Glomerular visceral epithelial cell (primary cell): ENCODE results near the gene ALG8.
"Not testable (repeated sequence)": the region's sequence is repeated elsewhere in the genome, so short reads cannot be mapped to it uniquely, and the experiment has no call there.

Source experiments
- DNase-seq: peaks from one replicate; pipeline ENCODE4 v3.0.0-alpha.2; 2016; ENCODE audit errors: extremely low spot score

The ALG8 gene

DNA sequence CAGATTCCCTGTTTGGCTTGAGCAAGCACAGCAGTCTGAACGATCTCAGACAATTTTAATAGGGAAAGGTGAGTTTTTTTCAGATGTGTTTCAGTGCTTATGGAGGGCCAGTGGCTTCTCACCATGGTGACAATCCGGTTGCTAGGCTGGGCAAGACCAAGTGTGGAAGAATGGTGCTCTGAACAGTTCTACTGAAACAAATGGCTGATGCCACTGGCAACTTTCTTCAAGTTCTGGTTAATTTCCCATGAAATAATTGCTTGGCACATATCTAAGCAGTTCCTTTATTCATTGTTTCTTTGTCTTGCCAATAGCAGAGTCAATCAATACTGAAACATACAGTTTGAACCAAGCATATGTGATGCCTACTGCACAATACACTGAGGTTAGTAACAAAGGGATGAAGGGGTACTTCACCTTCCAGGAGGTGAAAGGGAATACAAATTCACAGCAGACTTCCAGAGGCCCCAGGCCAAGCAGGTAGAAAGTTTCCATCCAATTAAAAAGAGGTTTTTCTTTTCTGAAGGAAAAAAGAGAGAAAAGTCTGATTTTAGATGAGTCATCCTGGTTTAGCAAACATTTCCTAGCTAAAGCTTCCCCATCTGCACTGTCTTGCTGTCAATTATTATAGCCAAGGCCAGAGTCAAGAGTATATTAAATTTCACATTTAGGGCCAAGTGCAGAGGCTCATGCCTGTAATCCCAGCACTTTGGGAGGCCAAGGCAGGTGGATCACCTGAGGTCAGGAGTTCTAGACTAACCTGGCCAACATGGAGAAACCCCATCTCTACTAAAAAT is 38.6 kb downstream of the ALG8 start:
- no peak for DNase-seq

GRCh38 chr11:78100261-78100660 is 39.2 kb downstream of the ALG8 start:
- no peak for DNase-seq

- no peak for DNase-seq
Measured at GRCh38 chr11:78099666-78100065, 39.8 kb downstream of the ALG8 start.

- no peak for DNase-seq
Measured at GRCh38 chr11:78097666-78098385, 41.6 kb downstream of the ALG8 start.

GRCh38 chr11:78094250-78094649 is 45.2 kb downstream of the ALG8 start:
- no peak for DNase-seq

DNA sequence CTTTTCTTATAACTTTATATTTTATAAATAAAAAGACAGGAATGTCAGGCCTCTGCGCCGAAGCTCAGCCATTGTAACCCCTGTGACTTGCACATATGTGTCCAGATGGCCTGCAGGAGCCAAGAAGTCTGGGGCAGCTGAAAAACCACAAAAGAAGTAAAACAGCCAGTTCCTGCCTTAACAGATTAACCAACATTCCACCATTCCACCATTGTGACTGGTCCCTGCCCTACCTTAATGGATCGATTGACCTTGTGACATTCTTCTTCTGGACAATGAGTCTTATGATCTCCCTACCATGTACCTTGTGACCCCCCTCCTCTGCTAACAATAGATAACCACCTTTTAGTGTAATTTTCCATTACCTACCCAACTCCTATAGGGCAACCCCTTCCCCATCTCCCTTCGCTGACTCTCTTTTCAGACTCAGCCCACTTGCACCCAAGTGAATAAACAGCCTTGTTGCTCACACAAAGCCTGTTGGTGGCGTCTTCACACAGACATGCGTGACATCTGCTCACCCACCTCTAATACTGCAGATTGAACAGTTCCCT is 52.8 kb downstream of the ALG8 start:
- not testable (repeated sequence) for DNase-seq

DNA sequence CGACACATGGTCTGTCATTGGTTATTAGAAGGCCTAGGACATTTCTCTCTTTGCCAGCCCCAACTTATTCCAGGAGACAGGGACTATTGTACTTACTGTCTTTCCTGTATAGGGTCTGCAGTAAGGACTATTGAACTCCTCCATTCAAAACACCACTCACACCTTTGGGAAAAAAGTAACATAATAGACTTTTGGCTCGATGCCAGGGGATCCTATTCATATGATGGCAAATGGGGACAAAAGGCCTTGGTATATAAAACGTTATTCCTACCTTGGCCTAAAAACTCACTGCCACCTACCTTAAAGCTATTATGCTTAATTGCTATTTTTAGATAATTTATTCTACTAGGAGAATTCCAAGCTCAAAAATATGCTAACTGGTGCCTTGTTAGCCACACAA is 53.5 kb downstream of the ALG8 start:
- DNase-seq = no peak

GRCh38 chr11:78084506-78084905 is 54.9 kb downstream of the ALG8 start:
- not testable (repeated sequence) for DNase-seq

GRCh38 chr11:78083021-78083420 is 56.4 kb downstream of the ALG8 start:
- DNase-seq = no peak

DNA sequence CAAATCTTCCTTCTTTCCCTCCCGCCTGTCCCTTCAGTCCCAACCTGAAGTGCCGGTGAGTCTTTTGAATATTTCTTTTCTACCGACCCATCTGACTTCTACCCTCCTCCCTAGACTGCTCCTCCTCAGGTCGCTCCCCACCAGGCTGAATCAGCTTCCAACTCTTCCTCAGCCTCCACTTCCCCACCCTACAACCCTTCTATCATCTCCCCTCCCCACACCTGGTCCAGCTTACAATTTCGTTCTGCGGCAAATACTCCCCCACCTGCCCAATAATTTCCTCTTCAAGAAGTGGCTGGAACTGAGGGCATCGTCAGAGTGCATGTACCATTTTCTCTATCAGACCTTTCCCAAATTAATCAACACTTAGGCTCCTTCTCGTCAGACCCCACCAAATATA is 57.3 kb downstream of the ALG8 start:
- no peak for DNase-seq

DNA sequence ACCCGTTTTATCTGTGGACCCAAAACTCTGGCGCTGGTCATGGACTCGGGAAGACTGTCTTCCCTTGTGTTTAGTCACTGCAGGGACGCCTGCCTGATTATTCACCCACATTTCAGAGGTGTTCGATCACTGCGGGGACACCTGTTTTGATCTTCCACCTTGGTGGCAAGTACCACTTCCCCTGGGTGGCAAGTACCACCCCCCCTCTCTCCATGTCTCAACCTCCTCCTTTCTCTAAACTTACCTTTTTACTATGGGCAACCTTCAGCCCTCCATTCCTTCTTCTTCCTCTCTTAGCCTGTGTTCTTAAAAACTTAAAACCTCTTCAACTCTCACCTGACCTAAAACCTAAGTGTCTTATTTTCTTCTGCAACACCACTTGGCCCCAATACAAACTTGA is 57.8 kb downstream of the ALG8 start:
- DNase-seq = no peak

- DNase-seq = peak; percentile 38
Measured at GRCh38 chr11:78080818-78081495, 58.5 kb downstream of the ALG8 start.

DNA sequence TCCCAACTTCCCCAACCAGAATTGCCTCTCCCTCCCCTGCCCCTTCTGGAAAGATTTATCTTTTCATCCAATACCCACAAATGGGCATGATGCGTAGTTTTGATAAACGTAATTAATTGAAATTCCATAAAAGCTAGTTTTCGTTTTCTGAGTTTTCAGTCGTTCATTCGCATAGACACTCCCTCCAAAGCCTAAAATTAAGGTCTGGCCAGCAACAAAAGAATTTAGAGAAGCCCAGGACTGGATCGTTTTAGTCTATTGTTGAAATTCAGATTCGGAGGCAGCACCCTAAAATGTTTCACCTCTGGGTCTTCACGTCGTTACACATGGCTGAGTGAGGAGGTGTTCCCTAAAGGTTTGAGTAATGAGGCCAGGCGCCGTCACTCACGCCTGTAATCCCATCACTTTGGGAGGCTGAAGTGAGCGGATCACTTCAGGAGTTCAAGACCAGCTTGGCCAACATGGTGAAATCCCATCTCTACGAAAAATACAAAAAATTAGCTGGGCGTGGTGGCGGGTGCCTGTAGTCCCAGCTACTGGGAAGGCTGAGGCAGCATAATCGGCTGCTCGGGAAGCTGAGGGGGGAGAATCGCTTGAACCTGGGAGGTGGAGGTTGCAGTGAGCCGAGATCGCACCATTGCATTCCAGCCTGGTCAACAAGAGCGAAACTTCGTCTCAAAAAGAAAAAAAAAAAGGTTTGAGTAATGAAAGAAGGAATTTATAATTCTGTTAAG is 59.2 kb downstream of the ALG8 start:
- DNase-seq = no peak

DNA sequence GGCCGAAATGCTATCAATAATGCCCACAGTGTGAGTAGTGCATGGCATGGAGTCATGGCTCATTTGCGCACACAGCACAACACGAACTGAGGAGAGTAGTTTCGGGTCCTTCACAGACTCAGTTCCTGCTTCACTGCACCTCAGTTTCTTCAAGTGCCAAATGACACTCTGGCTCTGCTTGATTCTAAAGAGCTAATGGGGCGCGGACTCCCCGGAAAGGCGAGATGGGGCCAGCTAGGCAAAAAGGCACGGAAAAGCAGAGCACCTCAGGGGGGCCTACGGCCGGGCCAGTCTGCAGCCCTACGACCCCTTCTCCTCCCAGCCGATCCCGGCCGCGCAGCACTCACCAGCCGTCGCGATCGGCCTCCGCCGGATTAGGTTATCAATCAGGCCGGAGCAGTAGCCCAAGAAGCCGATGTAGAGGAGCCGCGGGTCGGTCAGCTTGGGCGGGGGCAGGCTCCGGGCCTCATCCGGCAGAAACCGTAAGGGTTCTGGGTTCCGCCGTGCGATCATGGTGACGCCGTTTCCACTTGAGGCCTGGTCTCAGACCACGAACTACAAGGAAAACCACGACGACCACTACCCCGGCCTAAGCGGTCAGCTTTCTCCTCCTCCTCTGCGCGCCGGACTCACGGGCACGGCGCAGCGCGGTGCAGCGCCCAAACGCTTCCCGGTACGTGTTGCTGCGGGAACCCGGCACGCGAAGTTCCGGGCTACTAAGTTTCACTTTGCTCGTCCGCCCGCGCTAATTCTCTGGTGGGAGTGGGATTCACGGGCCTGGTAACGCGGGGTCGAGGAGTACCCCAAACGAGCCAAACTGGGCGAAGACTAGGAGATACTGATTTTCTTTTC is 60.0 kb downstream of the ALG8 start, which contains the start of gene NDUFC2:
NDUFC2 (minus strand) TSS at position 631 of the 852 bp plus-strand sequence; CDS start at position 513, 118 bp downstream.
- DNase-seq = peak; percentile 77

DNA sequence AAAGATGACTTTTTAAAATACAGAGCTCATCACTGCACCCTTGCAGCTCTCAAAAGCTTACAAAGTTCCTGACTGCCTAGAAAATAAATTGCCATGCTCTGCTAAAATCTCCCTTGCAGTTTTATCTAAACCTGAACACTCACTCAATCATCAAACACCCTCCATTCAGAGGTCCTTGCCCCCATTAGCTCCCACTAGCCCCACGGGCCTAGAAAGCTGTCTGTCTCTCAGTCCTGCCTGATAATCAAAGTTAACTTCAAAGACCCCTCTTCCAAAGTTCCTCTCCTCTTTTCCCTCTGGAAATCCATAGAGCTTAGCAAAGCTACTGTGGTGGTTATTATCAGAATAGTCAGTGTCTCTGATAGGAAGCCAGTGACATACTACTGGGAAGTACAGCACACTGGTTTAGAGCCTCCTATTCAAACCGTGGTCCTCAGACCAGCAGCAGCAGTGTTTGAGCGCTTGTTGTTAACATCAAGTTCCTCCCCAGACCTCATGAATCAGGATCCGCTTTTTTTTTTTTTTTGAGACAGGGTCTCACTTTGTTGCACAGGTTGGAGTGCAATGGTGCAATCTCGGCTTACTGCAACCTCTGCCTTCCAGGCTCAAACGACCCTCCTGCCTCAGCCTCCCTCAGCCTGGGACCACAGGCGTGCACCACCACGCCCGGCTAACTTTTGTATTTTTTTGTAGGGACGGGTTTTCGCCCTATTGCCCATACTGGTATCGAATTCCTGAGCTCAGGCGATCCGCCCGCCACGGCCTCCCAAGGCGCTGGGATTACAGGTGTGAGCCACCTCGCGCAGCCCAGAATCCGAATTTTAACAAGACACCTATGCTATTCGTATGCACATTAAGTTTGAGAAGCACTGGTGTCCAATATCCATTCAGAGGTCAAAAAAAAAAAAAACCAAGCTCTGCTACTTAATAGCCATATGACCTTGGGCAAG is 60.9 kb downstream of the ALG8 start:
- no peak for DNase-seq

DNA sequence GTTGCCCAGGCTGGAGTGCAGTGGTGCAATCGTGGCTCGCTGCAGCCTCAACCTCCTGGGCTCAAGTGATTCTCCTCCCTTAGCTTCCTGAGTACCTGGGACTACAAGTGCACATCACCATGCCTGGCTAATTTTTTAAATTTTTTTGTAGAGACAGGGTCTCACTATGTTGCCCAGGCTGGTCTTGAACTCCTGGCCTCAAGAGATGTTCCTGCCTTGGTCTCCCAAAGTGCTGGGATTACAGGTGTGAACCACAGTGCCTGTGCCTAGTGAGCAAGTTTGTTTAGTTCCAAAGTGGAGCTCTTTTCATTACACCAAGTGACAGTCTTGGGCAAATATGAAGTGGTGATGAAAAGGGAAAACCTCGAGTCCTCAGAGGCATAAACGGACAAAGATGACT is 61.8 kb downstream of the ALG8 start:
- not testable (repeated sequence) for DNase-seq

DNA sequence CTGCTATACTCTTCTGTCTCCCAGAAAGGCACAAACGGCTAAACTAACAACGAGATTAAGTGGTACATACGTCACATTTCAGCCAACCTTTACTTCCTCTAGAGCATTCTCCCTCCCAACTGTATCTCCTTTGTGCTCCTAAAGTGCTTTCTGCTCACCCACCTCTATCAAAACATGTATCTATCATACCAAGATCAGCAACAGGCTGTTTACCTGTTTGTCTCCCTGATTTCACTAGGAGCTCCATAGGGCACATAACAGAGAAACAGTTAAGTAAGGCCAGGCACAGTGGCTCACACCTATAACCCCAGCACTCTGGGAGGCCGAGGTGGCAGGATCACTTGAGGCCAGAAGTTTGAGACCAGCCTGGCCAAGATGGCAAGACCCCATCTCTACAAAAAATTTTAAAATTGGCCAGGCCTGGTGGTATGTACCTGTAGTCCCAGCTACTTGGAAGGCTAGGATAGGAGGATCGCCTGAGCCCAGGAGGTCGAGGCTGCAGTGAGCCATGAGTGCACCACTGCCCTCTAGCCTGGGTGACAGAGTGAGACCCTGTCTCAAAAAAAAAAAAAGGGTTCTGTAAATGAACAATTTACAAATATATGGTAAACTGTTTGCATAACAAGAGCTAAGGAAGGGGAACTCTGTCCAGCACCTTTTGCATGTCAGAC is 62.6 kb downstream of the ALG8 start:
- no peak for DNase-seq

DNA sequence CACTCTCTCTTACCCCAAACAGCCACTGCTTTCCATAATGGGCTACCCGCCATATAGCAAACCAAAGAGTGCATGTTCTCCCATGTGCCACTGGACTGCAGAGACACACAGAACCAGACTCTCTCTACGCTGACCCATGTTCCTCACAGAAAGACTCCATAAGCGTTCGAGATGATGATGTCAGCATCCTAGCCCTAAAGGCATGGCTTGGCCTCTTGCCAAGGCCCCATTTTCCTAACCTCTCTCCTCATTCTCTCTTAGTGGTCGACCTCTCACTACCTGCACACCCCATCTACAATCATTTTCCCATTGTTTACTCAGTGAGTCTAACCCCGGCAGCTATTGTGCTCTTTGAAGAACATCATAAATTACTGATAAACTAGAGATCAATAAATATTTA is 64.7 kb downstream of the ALG8 start:
- no peak for DNase-seq

GRCh38 chr11:78072455-78072854 is 67.0 kb downstream of the ALG8 start:
- DNase-seq = no peak
